ENCODE results near the gene MYO1D. TPM values are rescaled to one million over a fixed set of nuclear protein-coding genes. Genes with fewer than 3 reads are reported as not detected.

MYO1D gene
- total RNA-seq, 2 experiments from 2014 or later: 0.09 to 0.89 TPM

DNA sequence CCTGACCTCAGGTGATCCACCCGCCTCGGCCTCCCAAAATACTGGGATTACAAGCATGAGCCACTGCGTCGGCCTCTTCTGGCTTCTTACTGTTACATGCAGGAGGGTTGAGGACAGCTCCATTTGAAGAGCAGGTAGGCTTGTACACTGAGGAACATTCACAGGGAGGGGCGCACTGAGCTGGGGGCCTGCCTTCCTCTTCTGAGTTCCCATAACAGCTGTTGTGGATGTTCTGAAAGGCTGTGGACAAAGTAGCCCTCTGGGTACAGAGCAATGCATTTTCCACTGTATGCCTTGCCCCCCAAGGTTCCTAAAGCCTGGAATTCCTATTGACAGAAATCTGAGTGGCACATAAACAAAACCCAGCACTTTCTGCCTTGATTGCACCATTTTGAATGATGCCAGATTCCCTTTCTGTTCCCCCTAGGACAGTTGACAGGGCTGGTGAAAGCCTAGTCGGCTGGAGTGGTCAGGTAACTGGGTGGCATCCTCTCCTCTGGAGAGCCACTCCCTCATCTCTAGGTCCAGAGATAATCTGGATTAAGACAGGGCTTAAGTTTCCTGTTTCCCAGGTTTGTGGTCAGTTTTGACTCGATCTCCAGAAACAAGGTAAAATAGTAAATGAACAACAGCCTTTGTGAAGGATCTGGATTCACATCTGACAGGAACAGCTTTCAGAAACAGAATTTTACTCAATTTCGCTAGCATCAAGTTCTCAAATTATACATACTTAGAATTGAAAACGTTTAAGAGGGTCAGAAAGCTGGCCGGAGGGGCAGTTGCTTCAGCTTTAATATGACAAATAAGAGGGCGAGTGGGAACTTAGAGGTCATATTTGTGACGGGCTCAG, 391.4 kb downstream of the MYO1D start:
- no TSS peak for BruUV-seq (replicated peaks)
- POLR2A ChIA-PET: interaction anchor here (1.3 kb wide), 1 partner anchor 18 kb away, joined by 3 read pairs; no protein-coding TSS in a partner anchor
- no peak for TF ChIP-seq EZH2phosphoT487 (IDR thresholded peaks at IDR 0.05; ENCODE audit: borderline replicate concordance, low read depth, low read length)
- TF ChIP-seq, protein P1, sequence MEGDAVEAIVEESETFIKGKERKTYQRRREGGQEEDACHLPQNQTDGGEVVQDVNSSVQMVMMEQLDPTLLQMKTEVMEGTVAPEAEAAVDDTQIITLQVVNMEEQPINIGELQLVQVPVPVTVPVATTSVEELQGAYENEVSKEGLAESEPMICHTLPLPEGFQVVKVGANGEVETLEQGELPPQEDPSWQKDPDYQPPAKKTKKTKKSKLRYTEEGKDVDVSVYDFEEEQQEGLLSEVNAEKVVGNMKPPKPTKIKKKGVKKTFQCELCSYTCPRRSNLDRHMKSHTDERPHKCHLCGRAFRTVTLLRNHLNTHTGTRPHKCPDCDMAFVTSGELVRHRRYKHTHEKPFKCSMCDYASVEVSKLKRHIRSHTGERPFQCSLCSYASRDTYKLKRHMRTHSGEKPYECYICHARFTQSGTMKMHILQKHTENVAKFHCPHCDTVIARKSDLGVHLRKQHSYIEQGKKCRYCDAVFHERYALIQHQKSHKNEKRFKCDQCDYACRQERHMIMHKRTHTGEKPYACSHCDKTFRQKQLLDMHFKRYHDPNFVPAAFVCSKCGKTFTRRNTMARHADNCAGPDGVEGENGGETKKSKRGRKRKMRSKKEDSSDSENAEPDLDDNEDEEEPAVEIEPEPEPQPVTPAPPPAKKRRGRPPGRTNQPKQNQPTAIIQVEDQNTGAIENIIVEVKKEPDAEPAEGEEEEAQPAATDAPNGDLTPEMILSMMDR (conservative IDR thresholded peaks at IDR 0.05; ENCODE audit: low read length): no peak
- Histone ChIP-seq H3K36me3 (ENCODE audit: insufficient read depth, low read length) (peaks cover 24% of the 10 kb centered on the region), H2AFZ (ENCODE audit: low read length) (peak overlapping the region; percentile 55; the same call in 1 of the 2 replicates), H3K9me2 (ENCODE audit: insufficient read depth, low read length) (no peaks in the 10 kb centered on the region), H3K9me3 (ENCODE audit: low read length) (no peaks in the 10 kb centered on the region), H3K4me2 (ENCODE audit: low read length) (peak overlapping the region; percentile 54), H3K79me2 (ENCODE audit: insufficient read depth, low read depth, low read length) (no peaks in the 10 kb centered on the region), H4K20me1 (ENCODE audit: insufficient read depth, low read length) (0 out of 2 replicates have a peak, but pooled peaks cover 3% of the 10 kb centered on the region), H3K27ac (ENCODE audit: low read depth, low read length, poor library complexity, severe bottlenecking) (no peak overlapping the region), H3K4me3 (ENCODE audit: low read depth, low read length, poor library complexity, severe bottlenecking) (peak overlapping the region; percentile 64), H3K4me1 (ENCODE audit: insufficient read depth, low read length, poor library complexity, severe bottlenecking) (peaks cover 37% of the 10 kb centered on the region)
- DNase-seq (ENCODE audit: low spot score): no peak
- intact Hi-C loops (cut with micrococcal nuclease; ENCODE audit: unreplicated experiment): loop anchor here (2.0 kb wide), 1 partner anchor 33 kb away; no protein-coding TSS in a partner anchor
- CTCF ChIA-PET (ENCODE audit: unreplicated experiment): no interaction called here

DNA sequence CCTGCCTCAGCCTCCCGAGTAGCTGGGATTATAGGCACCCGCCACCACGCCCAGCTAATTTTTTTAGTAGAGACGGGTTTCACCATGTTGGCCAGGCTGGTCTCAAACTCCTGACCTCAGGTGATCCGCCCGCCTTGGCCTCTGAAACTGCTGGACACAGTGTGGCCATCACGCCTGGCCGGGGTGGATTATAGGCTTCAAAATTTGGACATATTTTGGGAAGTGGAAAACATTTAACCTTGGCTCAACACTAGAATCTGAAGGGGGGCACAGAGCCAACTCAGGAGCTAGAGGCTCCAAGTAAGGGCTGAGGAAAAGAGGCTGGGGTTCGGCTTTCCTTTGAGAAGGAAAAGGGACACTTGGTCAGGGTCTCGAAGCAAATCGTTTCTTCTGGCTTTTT, 392.3 kb downstream of the MYO1D start:
- BruUV-seq (replicated peaks): no TSS peak
- no peak overlapping the region for H3K27ac ChIP-seq (ENCODE audit: low read depth, low read length, poor library complexity, severe bottlenecking)
- no peaks in the 10 kb centered on the region for H3K9me3 ChIP-seq (ENCODE audit: low read length)
- H4K20me1 ChIP-seq (ENCODE audit: insufficient read depth, low read length): 0 out of 2 replicates have a peak, but pooled peaks cover 3% of the 10 kb centered on the region
- CTCF ChIA-PET (ENCODE audit: unreplicated experiment): no interaction called here
- POLR2A ChIA-PET: interaction anchor here (0.7 kb wide), 1 partner anchor 75 kb away, joined by 3 read pairs; no protein-coding TSS in a partner anchor
- H3K4me2 ChIP-seq (ENCODE audit: low read length): no peak overlapping the region
- no peaks in the 10 kb centered on the region for H3K9me2 ChIP-seq (ENCODE audit: insufficient read depth, low read length)
- H3K4me1 ChIP-seq (ENCODE audit: insufficient read depth, low read length, poor library complexity, severe bottlenecking): peaks cover 37% of the 10 kb centered on the region
- H2AFZ ChIP-seq (ENCODE audit: low read length): no peak overlapping the region
- H3K36me3 ChIP-seq (ENCODE audit: insufficient read depth, low read length): peaks cover 33% of the 10 kb centered on the region
- H3K79me2 ChIP-seq (ENCODE audit: insufficient read depth, low read depth, low read length): no peaks in the 10 kb centered on the region
- H3K4me3 ChIP-seq (ENCODE audit: low read depth, low read length, poor library complexity, severe bottlenecking): no peak overlapping the region
- intact Hi-C loops (cut with micrococcal nuclease; ENCODE audit: unreplicated experiment): no loop called here
- TF ChIP-seq, protein P1 (conservative IDR thresholded peaks at IDR 0.05; ENCODE audit: low read length): no peak
- TF ChIP-seq EZH2phosphoT487 (IDR thresholded peaks at IDR 0.05; ENCODE audit: borderline replicate concordance, low read depth, low read length): no peak
- no peak for DNase-seq (ENCODE audit: low spot score)
